Endothelial cell of umbilical vein (primary cell): ENCODE data around the gene SLA2. TPM values are rescaled to one million over a fixed set of nuclear protein-coding genes. Genes with fewer than 3 reads are reported as not detected.

Source experiments
- BruUV-seq: library from RNA; stranded (reverse); fragments of 400-500 nt; replicated peaks from 2 replicates; lab custom pipeline; 2021; lab: Mats Ljungman, UMichigan
- CTCF ChIA-PET: fragments of 300-600, 350-600 bp; sonication (Branson Sonifier 250); formaldehyde crosslinking; loops from one replicate; lab custom pipeline; 2021; ENCODE audit warnings: antibody characterized with exemption, inconsistent platforms; lab: Charles Lee
- POLR2A ChIA-PET: fragments of 300-600, 350-600 bp; sonication (Branson Sonifier 250); formaldehyde crosslinking; loops from one replicate; lab custom pipeline; 2021; ENCODE audit warnings: antibody characterized with exemption, inconsistent platforms; lab: Charles Lee
- DNase-seq: peaks from one replicate; pipeline ENCODE4 v3.0.0-alpha.2; 2011; ENCODE audit warnings: low read depth, low spot score
- FAIRE-seq: peaks from 2 replicates; lab custom pipeline; 2011; peaks lifted over from hg19 to GRCh38; lab: Jason Lieb, UNC
- H2AFZ ChIP-seq: 2 replicates; pipeline ENCODE4 v1.6.0; 2012; ENCODE audit warnings: low read depth, low read length, control low read depth, inconsistent platforms
- H3K27ac ChIP-seq: 2 replicates; pipeline ENCODE4 v1.5.1; 2011; ENCODE audit warnings: low read depth, mild to moderate bottlenecking, control low read depth, low read length, moderate library complexity; ENCODE audit not compliant: insufficient read depth
- H3K27me3 ChIP-seq, 2 experiments: 2 replicates each; pipeline versions ENCODE4 v1.6.0 to v1.6.1; 2011; ENCODE audit warnings: low read length in 2 of 2, mixed read lengths in 1 of 2; ENCODE audit not compliant: control insufficient read depth in 2 of 2, insufficient read depth in 2 of 2
- H3K36me3 ChIP-seq, 2 experiments: 2 replicates in 1 of 2; 3 replicates in 1 of 2; pipeline ENCODE4 v1.5.1; 2011; ENCODE audit warnings: low read length in 2 of 2, mild to moderate bottlenecking in 1 of 2, moderate library complexity in 1 of 2; ENCODE audit not compliant: control insufficient read depth in 2 of 2, insufficient read depth in 2 of 2; ENCODE audit errors: extremely low read depth in 1 of 2
- H3K4me1 ChIP-seq: 3 replicates; pipeline ENCODE4 v1.5.1; 2011; ENCODE audit warnings: mild to moderate bottlenecking, low read length; ENCODE audit not compliant: control insufficient read depth, insufficient read depth; ENCODE audit errors: extremely low read depth
- H3K4me2 ChIP-seq: 2 replicates; pipeline ENCODE4 v1.6.1; 2011; ENCODE audit warnings: low read length, control low read depth, mixed read lengths; ENCODE audit not compliant: insufficient read depth
- H3K4me3 ChIP-seq, 3 experiments: fragments of 200-600 bp in 1 of 3; sonication (generic), shearing (Covaris generic) in 1 of 3; replicated peaks in 1 of 3; 2 replicates each; pipeline ENCODE4 v1.5.1; 2011 to 2016; ENCODE audit warnings: control low read depth in 3 of 3, low read length in 3 of 3, mild to moderate bottlenecking in 2 of 3, inconsistent platforms in 1 of 3, low read depth in 1 of 3, moderate library complexity in 1 of 3; ENCODE audit not compliant: insufficient read depth in 1 of 3
- H3K79me2 ChIP-seq: 2 replicates; pipeline ENCODE4 v1.6.0; 2012; ENCODE audit warnings: low read length, inconsistent platforms; ENCODE audit not compliant: control insufficient read depth, insufficient read depth
- H3K9ac ChIP-seq: replicated peaks from 2 replicates; pipeline ENCODE3; 2011; ENCODE audit warnings: low read length, control low read depth; ENCODE audit not compliant: insufficient read depth; ENCODE audit errors: extremely low read depth
- H3K9me1 ChIP-seq: replicated peaks from 3 replicates; pipeline ENCODE4 v1.6.0; 2011; ENCODE audit warnings: mild to moderate bottlenecking, low read length; ENCODE audit not compliant: control insufficient read depth, insufficient read depth; ENCODE audit errors: extremely low read depth
- H3K9me3 ChIP-seq: replicated peaks from 2 replicates; pipeline ENCODE4 v1.5.1; 2012; ENCODE audit warnings: low read length, inconsistent platforms; ENCODE audit not compliant: control insufficient read depth, insufficient read depth
- H4K20me1 ChIP-seq: replicated peaks from 2 replicates; pipeline ENCODE3; 2011; ENCODE audit warnings: mild to moderate bottlenecking, low read length; ENCODE audit not compliant: control insufficient read depth, insufficient read depth; ENCODE audit errors: extremely low read depth
- EZH2 ChIP-seq: IDR thresholded peaks from 2 replicates; pipeline ENCODE4 v1.6.1; 2012; ENCODE audit warnings: borderline replicate concordance, low read depth, mild to moderate bottlenecking, moderate library complexity, low read length, inconsistent platforms; ENCODE audit not compliant: severe bottlenecking
- FOS ChIP-seq: IDR thresholded peaks from 2 replicates; pipeline ENCODE4 v1.6.1; 2011; ENCODE audit warnings: mild to moderate bottlenecking, low read length, moderate library complexity, borderline replicate concordance; ENCODE audit not compliant: insufficient read depth
- GATA2 ChIP-seq: IDR thresholded peaks from 2 replicates; pipeline ENCODE4 v1.7.0; 2011; ENCODE audit warnings: low read depth, mild to moderate bottlenecking, moderate library complexity, mixed read lengths, low read length; ENCODE audit not compliant: insufficient read length, insufficient read depth
- JUN ChIP-seq: IDR thresholded peaks from 2 replicates; pipeline ENCODE4 v1.6.1; 2011; ENCODE audit warnings: borderline replicate concordance, low read depth; ENCODE audit not compliant: insufficient read length, insufficient read depth
- MYC ChIP-seq: IDR thresholded peaks from one replicate; pipeline ENCODE4 v1.6.1; 2011; ENCODE audit warnings: mild to moderate bottlenecking, low read depth, low read length
- POLR2A ChIP-seq: IDR thresholded peaks from 2 replicates; pipeline ENCODE4 v1.6.1; 2012; ENCODE audit warnings: low read depth, mild to moderate bottlenecking, control low read depth, low read length
- POLR2AphosphoS5 ChIP-seq: IDR thresholded peaks from 2 replicates; pipeline ENCODE4 v1.6.1; 2012; ENCODE audit warnings: low read depth, mild to moderate bottlenecking, control low read depth, low read length, moderate library complexity; ENCODE audit not compliant: insufficient read depth
- dilution Hi-C: fragments of 300-500 bp; cut with MboI; formaldehyde crosslinking; loops from one replicate; pipeline ENCODE4 v1.15.0; 2019; ENCODE audit warnings: low sequenced_read_pairs; ENCODE audit not compliant: extremely low pct_ligation_motif_present
- intact Hi-C: fragments of 100-400 bp; cut with micrococcal nuclease; formaldehyde crosslinking; loops from one replicate; pipeline ENCODE4 v1.10.0; 2022
- polyA plus RNA-seq, 4 experiments: library from polyadenylated mRNA; depleted of rRNA in 3 of 4; stranded (reverse) in 3 of 4; unstranded in 1 of 4; fragments of >200 nt; gene quantifications; 2 replicates each; pipeline versions ENCODE4 v1.2.1 to v1.2.3, GENCODE V29; 2011 to 2012; ENCODE audit warnings: missing spikeins in 1 of 4
- total RNA-seq: library from RNA; stranded (reverse); gene quantifications from 2 replicates; pipeline ENCODE4 v1.2.3, GENCODE V29; 2021
- TF ChIP-seq, protein P1 (sequence below), 2 donors: IDR thresholded peaks; 1 replicate in 1 of 2; 2 replicates in 1 of 2; pipeline ENCODE4 v1.5.1; 2011; ENCODE audit warnings: low read length in 2 of 2, mild to moderate bottlenecking in 2 of 2, moderate library complexity in 2 of 2, control low read depth in 1 of 2, inconsistent platforms in 1 of 2, low read depth in 1 of 2; ENCODE audit not compliant: insufficient read depth in 1 of 2; ENCODE audit errors: extremely low read depth in 1 of 2
- TF ChIP-seq, protein P2 (sequence below): IDR thresholded peaks from 2 replicates; pipeline ENCODE4 v1.6.1; 2011; ENCODE audit not compliant: insufficient read depth, insufficient read length

SLA2 gene
- total and polyA plus RNA-seq, 2 donors (not counting 3 experiments of a cell fraction or from before 2014, with no cell fraction given), result not detected

DNA sequence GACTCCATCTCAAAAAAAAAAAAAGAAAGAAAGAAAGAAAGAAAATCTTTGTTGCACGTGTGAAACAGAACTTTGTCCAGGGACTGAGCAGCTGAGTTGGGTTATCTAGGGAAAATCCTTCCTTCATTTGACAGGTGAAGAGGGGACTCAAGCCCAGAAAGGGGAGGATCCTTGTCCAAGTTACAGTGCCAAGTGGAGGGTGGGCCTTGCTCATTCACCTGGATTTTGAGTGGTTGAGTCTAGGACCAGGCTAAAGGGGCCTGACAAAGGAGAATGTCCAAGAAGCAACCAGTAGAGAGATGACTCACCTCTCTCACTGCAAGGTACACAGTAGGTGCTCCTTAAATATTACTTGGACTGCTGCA, 69.9 kb downstream of the SLA2 start:
- no peak for FAIRE-seq
- CTCF ChIA-PET, result interaction anchor here (0.8 to 2.1 kb wide), 5 partner anchors 10 to 70 kb away, joined by 3 to 14 read pairs (median 5); partner anchors contain the start of gene RAB5IF
- no peak overlapping the region for H3K4me2 ChIP-seq

More for the DNA sequence above, 69.9 kb downstream of the SLA2 start:
- Histone ChIP-seq H3K9me3 (no peaks in the 10 kb centered on the region), H2AFZ (no peak overlapping the region), H4K20me1 (no peaks in the 10 kb centered on the region), H3K27me3 (no peaks in the 10 kb centered on the region), H3K36me3 (peaks cover 3 to 6% of the 10 kb centered on the region in 2 experiments), H3K9me1 (no peaks in the 10 kb centered on the region), H3K4me3 (no peak overlapping the region), H3K9ac (no peak overlapping the region), H3K79me2 (peaks cover 41% of the 10 kb centered on the region), H3K4me1 (peaks cover 24% of the 10 kb centered on the region), H3K27ac (no peak overlapping the region)
- no TSS peak for BruUV-seq
- POLR2A ChIA-PET, result interaction anchor here (0.7 to 0.8 kb wide), 2 partner anchors 30 to 34 kb away, joined by 3 read pairs; partner anchors contain the start of gene RAB5IF
- dilution Hi-C loops (no loop called here), intact Hi-C loops (no loop called here)
- no peak for DNase-seq
- TF ChIP-seq, protein P1, sequence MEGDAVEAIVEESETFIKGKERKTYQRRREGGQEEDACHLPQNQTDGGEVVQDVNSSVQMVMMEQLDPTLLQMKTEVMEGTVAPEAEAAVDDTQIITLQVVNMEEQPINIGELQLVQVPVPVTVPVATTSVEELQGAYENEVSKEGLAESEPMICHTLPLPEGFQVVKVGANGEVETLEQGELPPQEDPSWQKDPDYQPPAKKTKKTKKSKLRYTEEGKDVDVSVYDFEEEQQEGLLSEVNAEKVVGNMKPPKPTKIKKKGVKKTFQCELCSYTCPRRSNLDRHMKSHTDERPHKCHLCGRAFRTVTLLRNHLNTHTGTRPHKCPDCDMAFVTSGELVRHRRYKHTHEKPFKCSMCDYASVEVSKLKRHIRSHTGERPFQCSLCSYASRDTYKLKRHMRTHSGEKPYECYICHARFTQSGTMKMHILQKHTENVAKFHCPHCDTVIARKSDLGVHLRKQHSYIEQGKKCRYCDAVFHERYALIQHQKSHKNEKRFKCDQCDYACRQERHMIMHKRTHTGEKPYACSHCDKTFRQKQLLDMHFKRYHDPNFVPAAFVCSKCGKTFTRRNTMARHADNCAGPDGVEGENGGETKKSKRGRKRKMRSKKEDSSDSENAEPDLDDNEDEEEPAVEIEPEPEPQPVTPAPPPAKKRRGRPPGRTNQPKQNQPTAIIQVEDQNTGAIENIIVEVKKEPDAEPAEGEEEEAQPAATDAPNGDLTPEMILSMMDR (IDR thresholded peaks at IDR 0.05; ENCODE audit: extremely low read depth in 1 of 2, insufficient read depth in 1 of 2, low read depth in 1 of 2, low read length in 2 of 2), result no peak
- TF ChIP-seq JUN (no peak), POLR2A (no peak), FOS (no peak), EZH2 (no peak), GATA2 (no peak), POLR2AphosphoS5 (no peak), MYC (no peak)
- TF ChIP-seq, protein P2, sequence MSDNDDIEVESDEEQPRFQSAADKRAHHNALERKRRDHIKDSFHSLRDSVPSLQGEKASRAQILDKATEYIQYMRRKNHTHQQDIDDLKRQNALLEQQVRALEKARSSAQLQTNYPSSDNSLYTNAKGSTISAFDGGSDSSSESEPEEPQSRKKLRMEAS, result no peak
